Lower lobe of right lung (tissue), 2 donors: ENCODE measurements around the gene VILL. TPM values are rescaled to one million over a fixed set of nuclear protein-coding genes. Genes with fewer than 3 reads are reported as not detected.
A peak's percentile ranks its signal among the peaks of the same experiment; 100 is the strongest.
"Not testable (repeated sequence)": the region's sequence is repeated elsewhere in the genome, so short reads cannot be mapped to it uniquely, and the experiment has no call there.

ENCODE experiments used
- ATAC-seq, 2 donors: fragments of 200-7000 bp; cut with Tn5 transposase; one replicate each; pipeline ENCODE4 v1.9.1; 2020 to 2022; ENCODE audit warnings: mild to moderate bottlenecking in 2 of 2, moderate library complexity in 2 of 2
- DNase-seq: peaks from one replicate; pipeline ENCODE4 v3.0.0-alpha.2; 2020
- H3K27ac ChIP-seq: fragments of 200-600 bp; one replicate; pipeline ENCODE4 v1.8.0; 2022
- H3K27me3 ChIP-seq: fragments of 200-600 bp; one replicate; pipeline ENCODE4 v1.8.0; 2022; ENCODE audit warnings: low read depth
- H3K36me3 ChIP-seq: fragments of 200-600 bp; one replicate; pipeline ENCODE4 v1.8.0; 2022; ENCODE audit warnings: mild to moderate bottlenecking
- H3K4me1 ChIP-seq: fragments of 200-600 bp; one replicate; pipeline ENCODE4 v1.8.0; 2022
- H3K4me3 ChIP-seq: fragments of 200-600 bp; one replicate; pipeline ENCODE4 v1.8.0; 2022; ENCODE audit warnings: mild to moderate bottlenecking
- H3K9me3 ChIP-seq: fragments of 200-600 bp; one replicate; pipeline ENCODE4 v1.8.0; 2022
- CTCF ChIP-seq: fragments of 200-600 bp; IDR thresholded peaks from one replicate; pipeline ENCODE4 v1.8.0; 2022; ENCODE audit warnings: antibody characterized with exemption, mild to moderate bottlenecking
- intact Hi-C: fragments of 100-400 bp; cut with DNase I; formaldehyde crosslinking; loops from one replicate; pipeline ENCODE4 v1.11.0; 2022
- total RNA-seq: library from RNA; stranded (reverse); fragmentation: NEBNext Ultra II Directional; extraction: Animal tissue kit (Norgen Biotek cat#: 25700); gene quantifications from one replicate; pipeline ENCODE4 v1.2.1, GENCODE V29; 2021
- donor health status: DM: no; HTN: yes; CAD: no; lungs with severe emphysema.

VILL gene
- total RNA-seq, 1 donor from 2014 or later = 12.5 TPM

- Histone ChIP-seq H3K9me3 (no peaks in the 10 kb centered on the region), H3K27me3 (no peaks in the 10 kb centered on the region), H3K4me3 (no peak overlapping the region), H3K27ac (peak overlapping the region; percentile 70), H3K36me3 (peaks cover 6% of the 10 kb centered on the region), H3K4me1 (peaks cover 19% of the 10 kb centered on the region)
- DNase-seq (peak; percentile 45), ATAC-seq (peak in 1 of 2 donors; percentile 3)
- no peak for TF ChIP-seq CTCF
- intact Hi-C loops = no loop called here
Observed at GRCh38 chr3:37987751-37988179, 2.8 kb upstream of the VILL start.

GRCh38 chr3:37988376-37988775, 2.2 kb upstream of the VILL start:
- peaks cover 24% of the 10 kb centered on the region for H3K4me1 ChIP-seq
- H3K9me3 ChIP-seq, H3K36me3 ChIP-seq, DNase-seq, H3K27ac ChIP-seq, intact Hi-C loops, H3K4me3 ChIP-seq, ATAC-seq, H3K27me3 ChIP-seq: not testable (repeated sequence)

GRCh38 chr3:37988931-37989525, 1.6 kb upstream of the VILL start:
- H3K36me3 ChIP-seq = peaks cover 3% of the 10 kb centered on the region
- DNase-seq (no peak), ATAC-seq (no peak)
- H3K4me1 ChIP-seq = peaks cover 29% of the 10 kb centered on the region
- TF ChIP-seq CTCF = no peak
- intact Hi-C loops = no loop called here
- no peaks in the 10 kb centered on the region for H3K9me3 ChIP-seq
- no peak overlapping the region for H3K27ac ChIP-seq
- no peaks in the 10 kb centered on the region for H3K27me3 ChIP-seq
- H3K4me3 ChIP-seq = no peak overlapping the region

- no peaks in the 10 kb centered on the region for H3K36me3 ChIP-seq
- H3K27ac ChIP-seq = no peak overlapping the region
- intact Hi-C loops = no loop called here
- no peaks in the 10 kb centered on the region for H3K27me3 ChIP-seq
- no peak for TF ChIP-seq CTCF
- no peaks in the 10 kb centered on the region for H3K9me3 ChIP-seq
- no peak for ATAC-seq
- no peak overlapping the region for H3K4me3 ChIP-seq
- no peak for DNase-seq
- peaks cover 39% of the 10 kb centered on the region for H3K4me1 ChIP-seq
Observed at GRCh38 chr3:37989821-37990480, 635 bp upstream of the VILL start.

DNA sequence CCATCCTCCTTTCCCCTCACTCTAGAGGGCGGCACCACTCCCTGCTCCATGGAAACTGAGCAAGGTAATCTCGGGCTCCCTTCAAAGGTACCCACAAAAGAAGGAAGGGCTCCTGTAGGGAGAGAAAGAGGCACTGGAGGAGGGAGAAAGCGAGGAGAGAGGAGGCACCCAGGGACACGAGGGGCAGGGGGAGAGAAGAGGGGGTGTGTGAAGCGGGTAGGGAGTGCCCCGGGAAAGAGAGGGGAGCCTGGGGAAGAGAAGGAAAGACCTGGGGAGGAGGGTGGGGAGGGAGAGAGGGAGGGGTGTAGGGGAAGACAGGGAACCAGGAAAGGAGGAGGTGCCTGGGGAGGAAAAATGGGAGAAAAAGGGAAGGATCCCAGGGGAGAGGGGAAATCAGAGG, 523 bp downstream of the VILL start:
- H3K4me1 ChIP-seq = peaks cover 45% of the 10 kb centered on the region
- no peak for TF ChIP-seq CTCF
- H3K36me3 ChIP-seq = no peaks in the 10 kb centered on the region
- ATAC-seq = no peak
- intact Hi-C loops = no loop called here
- peak overlapping the region; percentile 31 for H3K27ac ChIP-seq
- H3K9me3 ChIP-seq = no peaks in the 10 kb centered on the region
- no peak for DNase-seq
- H3K4me3 ChIP-seq = peak overlapping the region; percentile 19
- H3K27me3 ChIP-seq = no peaks in the 10 kb centered on the region

DNA sequence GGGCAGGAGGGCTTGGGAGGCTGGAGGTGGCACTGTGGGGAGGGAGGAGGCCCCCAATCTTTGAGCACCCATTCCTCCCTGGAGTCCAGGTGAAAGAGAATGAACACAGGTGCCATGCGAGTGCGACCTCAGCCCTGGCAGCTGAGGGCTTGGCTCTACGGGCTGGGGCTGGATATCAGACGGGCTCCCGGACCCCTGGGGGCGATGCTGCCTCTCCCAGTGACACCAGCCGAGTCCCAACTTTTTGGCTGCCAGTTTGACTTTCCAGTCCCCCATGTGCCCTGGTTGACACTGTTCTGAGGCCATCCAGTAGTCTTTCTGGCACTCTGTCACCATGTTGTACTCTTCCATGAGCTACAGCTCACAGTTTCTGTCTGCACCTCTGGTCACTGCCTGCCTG, 1.2 kb downstream of the VILL start:
- no peaks in the 10 kb centered on the region for H3K27me3 ChIP-seq
- DNase-seq (no peak), ATAC-seq (no peak)
- TF ChIP-seq CTCF = no peak
- no peak overlapping the region for H3K4me3 ChIP-seq
- peak overlapping the region; percentile 10 for H3K27ac ChIP-seq
- H3K4me1 ChIP-seq = peaks cover 39% of the 10 kb centered on the region
- H3K9me3 ChIP-seq = no peaks in the 10 kb centered on the region
- intact Hi-C loops = no loop called here
- no peaks in the 10 kb centered on the region for H3K36me3 ChIP-seq
